ENCODE results near the gene GAGE2A. TPM values are rescaled to one million over a fixed set of nuclear protein-coding genes. Genes with fewer than 3 reads are reported as not detected.

GAGE2A gene
- total and polyA plus RNA-seq, 2 of the 8 experiments (the other 6 are each of a cell fraction or from before 2014, with no cell fraction given): not detected

DNA sequence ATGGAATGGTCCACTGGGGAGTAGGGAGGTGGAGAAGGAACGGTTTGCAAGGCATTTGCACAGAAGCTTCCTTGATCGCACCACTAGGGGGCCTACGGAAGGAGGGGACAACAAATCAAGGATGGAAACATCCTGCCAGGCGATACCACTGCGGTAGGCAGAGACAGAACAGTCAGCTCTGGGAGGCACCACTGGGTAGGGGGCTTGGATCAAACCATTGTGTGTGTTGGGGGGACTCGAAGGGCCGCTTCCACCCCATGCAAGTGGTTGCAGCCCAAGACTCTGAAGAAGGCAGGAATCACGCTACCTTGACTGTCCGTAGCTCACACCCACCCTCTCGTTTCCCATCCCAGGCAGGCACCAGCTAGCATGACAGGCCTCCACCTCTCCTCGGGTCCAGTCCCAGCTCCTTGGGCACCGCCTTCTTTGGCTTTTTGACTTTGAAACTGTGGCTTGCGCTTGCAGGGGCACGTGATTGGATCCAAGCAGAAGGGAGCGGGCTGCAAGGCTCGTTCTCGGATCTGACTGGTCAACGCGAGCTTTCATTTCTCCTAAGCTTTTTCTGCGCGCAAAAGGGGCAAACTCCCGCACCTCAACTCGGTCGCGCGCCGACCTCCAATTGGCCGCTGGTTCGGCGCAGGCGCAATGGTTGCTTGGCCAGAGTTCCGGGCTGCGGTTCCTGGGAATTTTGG is 37.9 kb downstream of the GAGE2A start (continued):
- TF ChIP-seq SIN3A (conservative IDR thresholded peaks at IDR 0.05 in 1 of 2, IDR thresholded peaks at IDR 0.05 in 1 of 2; ENCODE audit: low read depth in 1 of 2, low read length in 2 of 2) (no peak), KDM1A (IDR thresholded peaks at IDR 0.05; ENCODE audit: borderline replicate concordance, low read length) (no peak), BACH1 (IDR thresholded peaks at IDR 0.05; ENCODE audit: low read length) (no peak), CBX8 (IDR thresholded peaks at IDR 0.05; ENCODE audit: borderline replicate concordance, low read depth, low read length) (no peak), JUND (IDR thresholded peaks at IDR 0.05; ENCODE audit: low read length) (peak; percentile 72), HDAC6 (IDR thresholded peaks at IDR 0.05; ENCODE audit: low read depth, low read length) (no peak), RAD21 (IDR thresholded peaks at IDR 0.05 in 1 of 2, conservative IDR thresholded peaks at IDR 0.05 in 1 of 2; ENCODE audit: low read depth in 2 of 2, low read length in 2 of 2) (peak; percentile 40 to 48; a peak in 3 of 4 replicates), NANOG (IDR thresholded peaks at IDR 0.05; ENCODE audit: insufficient read depth, low read depth, low read length, poor library complexity, severe bottlenecking) (no peak), NRF1 (IDR thresholded peaks at IDR 0.05; ENCODE audit: low read depth, low read length) (no peak), SIX5 (IDR thresholded peaks at IDR 0.05; ENCODE audit: low read depth, low read length) (0 out of 2 replicates have a peak, but pooled peaks have one; percentile 17), TEAD4 (IDR thresholded peaks at IDR 0.05; ENCODE audit: low read depth, low read length) (no peak), TCF12 (IDR thresholded peaks at IDR 0.05; ENCODE audit: low read depth, low read length) (no peak)

All from H1 (cell line).